Panc1 (cell line): ENCODE results near the gene D2HGDH. TPM values are rescaled to one million over a fixed set of nuclear protein-coding genes. Genes with fewer than 3 reads are reported as not detected.

Experiments
- ATAC-seq: fragments of 200-7000 bp; cut with Tn5 transposase; 2 replicates; pipeline ENCODE4 v1.9.1; 2020; ENCODE audit warnings: mild to moderate bottlenecking, moderate library complexity
- BruUV-seq: library from RNA; stranded (reverse); fragments of 400-500 nt; replicated peaks from 2 replicates; lab custom pipeline; 2021; lab: Mats Ljungman, UMichigan
- CTCF ChIA-PET: fragments of 300-600 bp; sonication (Branson Sonifier 250); formaldehyde crosslinking; loops from one replicate; lab custom pipeline; 2022; ENCODE audit warnings: antibody characterized with exemption; lab: Charles Lee
- POLR2A ChIA-PET: fragments of 300-600 bp; sonication (Branson Sonifier 250); formaldehyde crosslinking; loops from one replicate; lab custom pipeline; 2022; ENCODE audit warnings: antibody characterized with exemption; lab: Charles Lee
- DNase-seq: peaks from one replicate; pipeline ENCODE4 v3.0.0-alpha.2; 2010; ENCODE audit warnings: low read depth, low spot score
- H3K27ac ChIP-seq: 2 replicates; pipeline ENCODE4 v1.5.1; 2011; ENCODE audit warnings: mild to moderate bottlenecking, low read length, inconsistent platforms
- H3K27me3 ChIP-seq: fragments of 200-500 bp; sonication (Bioruptor generic); 2 replicates; pipeline ENCODE4 v1.6.0; 2014; ENCODE audit warnings: low read length, inconsistent platforms; ENCODE audit not compliant: control insufficient read depth, insufficient read depth
- H3K36me3 ChIP-seq: fragments of 200-500 bp; sonication (Bioruptor generic); 2 replicates; pipeline ENCODE4 v1.5.1; 2014; ENCODE audit warnings: inconsistent platforms, mild to moderate bottlenecking, low read length, moderate library complexity; ENCODE audit not compliant: control insufficient read depth, insufficient read depth
- H3K4me1 ChIP-seq: 2 replicates; pipeline ENCODE4 v1.5.1; 2011; ENCODE audit warnings: inconsistent platforms, mild to moderate bottlenecking, low read length, moderate library complexity; ENCODE audit not compliant: control insufficient read depth, insufficient read depth
- H3K4me3 ChIP-seq, 2 experiments: 2 replicates each; pipeline ENCODE4 v1.5.1; 2011 to 2012; ENCODE audit warnings: low read depth in 2 of 2, low read length in 2 of 2, mild to moderate bottlenecking in 2 of 2, inconsistent platforms in 1 of 2, moderate library complexity in 1 of 2
- H3K9me3 ChIP-seq: fragments of 200-500 bp; sonication (Bioruptor generic); 2 replicates; pipeline ENCODE4 v1.5.1; 2014; ENCODE audit warnings: low read depth, mild to moderate bottlenecking, inconsistent platforms, low read length, moderate library complexity; ENCODE audit not compliant: control insufficient read depth, insufficient read depth
- POLR2AphosphoS5 ChIP-seq: IDR thresholded peaks from 2 replicates; pipeline ENCODE4 v1.6.1; 2012; ENCODE audit warnings: mild to moderate bottlenecking, low read depth, low read length, moderate library complexity
- SIN3A ChIP-seq: IDR thresholded peaks from 2 replicates; pipeline ENCODE4 v1.6.1; 2012; ENCODE audit warnings: low read depth, mild to moderate bottlenecking, low read length, moderate library complexity, borderline replicate concordance; ENCODE audit not compliant: insufficient read depth
- TCF7L2 ChIP-seq: IDR thresholded peaks from 2 replicates; pipeline ENCODE4 v1.6.1; 2011; ENCODE audit warnings: mild to moderate bottlenecking, low read depth, low read length, inconsistent platforms
- in situ Hi-C: cut with HindIII; loops from 2 replicates; pipeline ENCODE4 v1.10.0; 2016; ENCODE audit warnings: low sequenced_read_pairs, low pct_unique_long_range_greater_than_20kb
- intact Hi-C: fragments of 100-400 bp; cut with micrococcal nuclease; formaldehyde crosslinking; loops from one replicate; pipeline ENCODE4 v1.10.0; 2022; ENCODE audit not compliant: unreplicated experiment
- total RNA-seq: library from RNA; stranded (reverse); gene quantifications from one replicate; pipeline ENCODE4 v1.2.1, GENCODE V29; 2021; ENCODE audit not compliant: unreplicated experiment
- TF ChIP-seq, protein P1 (sequence below), 2 experiments: IDR thresholded peaks; 2 replicates each; pipeline ENCODE4 v1.6.1; 2011 to 2012; ENCODE audit warnings: low read depth in 2 of 2, control low read depth in 1 of 2, low read length in 1 of 2, mild to moderate bottlenecking in 1 of 2, moderate library complexity in 1 of 2; ENCODE audit not compliant: insufficient read depth in 1 of 2
- TF ChIP-seq, protein P2 (sequence below): fragments of 450-650 bp; IDR thresholded peaks from 2 replicates; pipeline ENCODE4 v1.5.1; 2017; ENCODE audit warnings: mild to moderate bottlenecking

The D2HGDH gene
- total RNA-seq, 1 experiment from 2014 or later = 53.0 TPM

DNA sequence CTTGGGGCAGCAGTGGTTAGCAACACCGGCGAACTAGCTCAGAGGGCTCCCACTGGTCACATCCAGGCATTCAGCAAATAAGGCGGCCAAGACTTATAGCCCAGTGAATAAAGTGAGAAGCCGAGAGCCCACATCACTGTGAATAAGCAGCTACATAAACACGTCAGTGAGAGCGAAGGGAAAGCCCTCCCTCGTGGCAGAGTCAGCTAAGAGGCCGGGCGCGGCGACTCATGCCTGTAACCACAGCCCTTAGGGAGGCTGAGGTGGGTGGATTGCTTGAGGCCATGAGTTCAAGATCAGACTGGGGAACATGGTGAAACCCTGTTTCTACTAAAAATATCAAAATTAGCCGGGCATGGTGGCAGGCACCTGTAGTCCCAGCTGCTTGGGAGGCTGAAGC, 5.2 kb downstream of the D2HGDH start:
- H3K36me3 ChIP-seq = no peaks in the 10 kb centered on the region
- intact Hi-C loops (loop anchor here (10.0 kb wide), 1 partner anchor 135 kb away; no protein-coding TSS in a partner anchor), in situ Hi-C loops (no loop called here)
- no TSS peak for BruUV-seq
- no peaks in the 10 kb centered on the region for H3K9me3 ChIP-seq
- no peak overlapping the region for H3K27ac ChIP-seq
- no peak for ATAC-seq
- no peak for DNase-seq
- ChIA-PET CTCF (no interaction called here), POLR2A (no interaction called here)
- H3K4me1 ChIP-seq = peaks cover 4% of the 10 kb centered on the region; the same call in 1 of the 2 replicates
- H3K4me3 ChIP-seq = no peak overlapping the region
- H3K27me3 ChIP-seq = no peaks in the 10 kb centered on the region
- TF ChIP-seq SIN3A (no peak), TCF7L2 (no peak), POLR2AphosphoS5 (no peak)
- TF ChIP-seq, protein P1, sequence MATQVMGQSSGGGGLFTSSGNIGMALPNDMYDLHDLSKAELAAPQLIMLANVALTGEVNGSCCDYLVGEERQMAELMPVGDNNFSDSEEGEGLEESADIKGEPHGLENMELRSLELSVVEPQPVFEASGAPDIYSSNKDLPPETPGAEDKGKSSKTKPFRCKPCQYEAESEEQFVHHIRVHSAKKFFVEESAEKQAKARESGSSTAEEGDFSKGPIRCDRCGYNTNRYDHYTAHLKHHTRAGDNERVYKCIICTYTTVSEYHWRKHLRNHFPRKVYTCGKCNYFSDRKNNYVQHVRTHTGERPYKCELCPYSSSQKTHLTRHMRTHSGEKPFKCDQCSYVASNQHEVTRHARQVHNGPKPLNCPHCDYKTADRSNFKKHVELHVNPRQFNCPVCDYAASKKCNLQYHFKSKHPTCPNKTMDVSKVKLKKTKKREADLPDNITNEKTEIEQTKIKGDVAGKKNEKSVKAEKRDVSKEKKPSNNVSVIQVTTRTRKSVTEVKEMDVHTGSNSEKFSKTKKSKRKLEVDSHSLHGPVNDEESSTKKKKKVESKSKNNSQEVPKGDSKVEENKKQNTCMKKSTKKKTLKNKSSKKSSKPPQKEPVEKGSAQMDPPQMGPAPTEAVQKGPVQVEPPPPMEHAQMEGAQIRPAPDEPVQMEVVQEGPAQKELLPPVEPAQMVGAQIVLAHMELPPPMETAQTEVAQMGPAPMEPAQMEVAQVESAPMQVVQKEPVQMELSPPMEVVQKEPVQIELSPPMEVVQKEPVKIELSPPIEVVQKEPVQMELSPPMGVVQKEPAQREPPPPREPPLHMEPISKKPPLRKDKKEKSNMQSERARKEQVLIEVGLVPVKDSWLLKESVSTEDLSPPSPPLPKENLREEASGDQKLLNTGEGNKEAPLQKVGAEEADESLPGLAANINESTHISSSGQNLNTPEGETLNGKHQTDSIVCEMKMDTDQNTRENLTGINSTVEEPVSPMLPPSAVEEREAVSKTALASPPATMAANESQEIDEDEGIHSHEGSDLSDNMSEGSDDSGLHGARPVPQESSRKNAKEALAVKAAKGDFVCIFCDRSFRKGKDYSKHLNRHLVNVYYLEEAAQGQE (IDR thresholded peaks at IDR 0.05; ENCODE audit: insufficient read depth in 1 of 2, low read depth in 2 of 2, low read length in 1 of 2) = no peak
- TF ChIP-seq, protein P2, sequence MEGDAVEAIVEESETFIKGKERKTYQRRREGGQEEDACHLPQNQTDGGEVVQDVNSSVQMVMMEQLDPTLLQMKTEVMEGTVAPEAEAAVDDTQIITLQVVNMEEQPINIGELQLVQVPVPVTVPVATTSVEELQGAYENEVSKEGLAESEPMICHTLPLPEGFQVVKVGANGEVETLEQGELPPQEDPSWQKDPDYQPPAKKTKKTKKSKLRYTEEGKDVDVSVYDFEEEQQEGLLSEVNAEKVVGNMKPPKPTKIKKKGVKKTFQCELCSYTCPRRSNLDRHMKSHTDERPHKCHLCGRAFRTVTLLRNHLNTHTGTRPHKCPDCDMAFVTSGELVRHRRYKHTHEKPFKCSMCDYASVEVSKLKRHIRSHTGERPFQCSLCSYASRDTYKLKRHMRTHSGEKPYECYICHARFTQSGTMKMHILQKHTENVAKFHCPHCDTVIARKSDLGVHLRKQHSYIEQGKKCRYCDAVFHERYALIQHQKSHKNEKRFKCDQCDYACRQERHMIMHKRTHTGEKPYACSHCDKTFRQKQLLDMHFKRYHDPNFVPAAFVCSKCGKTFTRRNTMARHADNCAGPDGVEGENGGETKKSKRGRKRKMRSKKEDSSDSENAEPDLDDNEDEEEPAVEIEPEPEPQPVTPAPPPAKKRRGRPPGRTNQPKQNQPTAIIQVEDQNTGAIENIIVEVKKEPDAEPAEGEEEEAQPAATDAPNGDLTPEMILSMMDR = no peak

DNA sequence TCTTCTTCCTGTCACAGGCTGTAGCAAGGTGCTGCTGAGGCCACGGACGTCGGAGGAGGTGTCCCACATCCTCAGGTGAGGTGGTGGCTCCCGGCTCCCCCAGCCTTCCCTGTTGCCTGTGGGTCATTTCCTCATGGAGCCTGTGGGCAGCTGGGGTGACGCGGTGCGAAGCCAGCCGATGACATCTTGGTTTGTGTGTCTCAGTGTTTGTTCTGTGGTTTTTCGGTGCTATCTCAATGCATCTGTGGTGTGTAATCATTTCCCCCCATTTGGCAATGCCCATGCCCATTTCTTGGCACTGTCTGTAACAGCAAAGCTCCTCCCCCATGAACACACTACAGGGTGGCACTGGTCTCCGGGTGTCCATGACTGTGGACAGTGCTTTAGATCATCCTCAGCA, 6.6 kb downstream of the D2HGDH start:
- Histone ChIP-seq H3K27me3 (no peaks in the 10 kb centered on the region), H3K27ac (no peak overlapping the region), H3K36me3 (no peaks in the 10 kb centered on the region; the same call in 1 of the 2 replicates), H3K9me3 (no peaks in the 10 kb centered on the region), H3K4me3 (no peak overlapping the region), H3K4me1 (peaks cover 3% of the 10 kb centered on the region; the same call in 1 of the 2 replicates)
- DNase-seq (no peak), ATAC-seq (no peak)
- ChIA-PET CTCF (no interaction called here), POLR2A (interaction anchor here (0.6 kb wide), 1 partner anchor 140 kb away, joined by 4 read pairs; no protein-coding TSS in a partner anchor)
- no TSS peak for BruUV-seq
- intact Hi-C loops (no loop called here), in situ Hi-C loops (no loop called here)
- TF ChIP-seq POLR2AphosphoS5 = no peak
- TF ChIP-seq, protein P1 (IDR thresholded peaks at IDR 0.05; ENCODE audit: insufficient read depth in 1 of 2, low read depth in 2 of 2, low read length in 1 of 2) = no peak
- no peak for TF ChIP-seq SIN3A
